T1000 (cell line): Measurements from ENCODE around the gene FRMD8.
"Not testable (repeated sequence)": the region's sequence is repeated elsewhere in the genome, so short reads cannot be mapped to it uniquely, and the experiment has no call there.

Experiments
- DNase-seq: peaks from one replicate; lab custom pipeline; 2025; ENCODE audit warnings: mixed read lengths; lab: John Stamatoyannopoulos, UW

Gene FRMD8

DNA sequence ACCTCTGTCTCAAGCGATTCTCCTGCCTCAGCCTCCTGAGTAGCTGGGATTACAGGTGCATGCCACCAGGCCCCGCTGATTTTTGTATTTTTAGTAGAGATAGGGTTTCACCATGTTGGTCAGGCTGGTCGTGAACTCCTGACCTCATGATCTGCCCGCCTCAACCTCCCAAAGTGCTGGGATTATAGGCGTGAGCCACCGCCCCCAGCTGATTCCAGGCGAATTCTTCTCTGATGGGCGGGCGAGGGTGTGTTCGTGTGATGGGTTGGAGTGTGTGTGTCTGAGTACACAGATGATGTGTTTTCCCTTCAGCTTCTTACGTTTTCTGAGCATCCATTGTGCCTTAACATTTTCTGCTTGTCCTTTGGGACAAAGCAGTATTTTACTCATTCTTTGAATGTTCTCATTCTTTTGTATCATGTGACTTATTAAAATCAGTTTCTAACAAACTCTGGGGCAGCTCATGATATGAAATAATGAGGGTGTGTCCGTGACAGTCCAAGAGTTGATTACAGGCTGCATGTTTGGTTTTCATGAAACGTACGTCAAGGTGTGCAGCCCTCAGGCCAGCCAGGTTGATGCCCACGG, 26.7 kb downstream of the FRMD8 start:
- not testable (repeated sequence) for DNase-seq

DNA sequence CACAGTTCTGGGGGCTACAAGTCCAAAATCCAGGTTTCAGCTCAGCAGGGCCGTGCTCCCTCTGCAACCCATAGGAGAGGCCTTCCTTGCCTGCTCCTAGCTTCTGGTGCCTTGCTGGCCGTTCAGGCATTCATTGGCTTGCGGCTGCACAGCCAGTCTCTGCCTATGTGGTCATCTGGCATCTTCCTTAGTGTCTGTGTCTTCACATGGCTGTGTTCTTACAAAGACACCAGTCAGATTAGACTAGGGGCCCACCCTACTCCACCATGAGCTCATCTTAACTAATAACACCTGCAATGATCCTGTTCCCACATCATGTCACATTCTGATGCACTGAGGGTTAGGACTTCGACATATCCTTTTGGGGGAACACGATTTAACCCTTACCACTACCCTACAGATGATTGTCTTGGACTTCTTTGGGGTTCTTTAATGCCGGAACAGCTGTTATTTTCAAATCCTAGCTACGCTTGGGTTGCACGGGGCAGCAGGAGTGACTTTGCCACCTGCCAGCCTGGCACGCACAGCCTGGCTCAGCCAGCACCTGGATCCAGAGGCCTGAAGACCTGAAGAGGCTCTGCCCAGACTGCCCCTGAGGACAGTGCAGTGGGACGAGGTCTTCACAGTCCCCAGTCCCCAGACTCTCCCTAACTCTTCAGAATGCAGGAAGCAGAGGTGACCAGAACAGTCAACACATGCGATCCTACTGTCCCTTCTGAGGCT, 28.5 kb downstream of the FRMD8 start:
- DNase-seq: no peak

DNA sequence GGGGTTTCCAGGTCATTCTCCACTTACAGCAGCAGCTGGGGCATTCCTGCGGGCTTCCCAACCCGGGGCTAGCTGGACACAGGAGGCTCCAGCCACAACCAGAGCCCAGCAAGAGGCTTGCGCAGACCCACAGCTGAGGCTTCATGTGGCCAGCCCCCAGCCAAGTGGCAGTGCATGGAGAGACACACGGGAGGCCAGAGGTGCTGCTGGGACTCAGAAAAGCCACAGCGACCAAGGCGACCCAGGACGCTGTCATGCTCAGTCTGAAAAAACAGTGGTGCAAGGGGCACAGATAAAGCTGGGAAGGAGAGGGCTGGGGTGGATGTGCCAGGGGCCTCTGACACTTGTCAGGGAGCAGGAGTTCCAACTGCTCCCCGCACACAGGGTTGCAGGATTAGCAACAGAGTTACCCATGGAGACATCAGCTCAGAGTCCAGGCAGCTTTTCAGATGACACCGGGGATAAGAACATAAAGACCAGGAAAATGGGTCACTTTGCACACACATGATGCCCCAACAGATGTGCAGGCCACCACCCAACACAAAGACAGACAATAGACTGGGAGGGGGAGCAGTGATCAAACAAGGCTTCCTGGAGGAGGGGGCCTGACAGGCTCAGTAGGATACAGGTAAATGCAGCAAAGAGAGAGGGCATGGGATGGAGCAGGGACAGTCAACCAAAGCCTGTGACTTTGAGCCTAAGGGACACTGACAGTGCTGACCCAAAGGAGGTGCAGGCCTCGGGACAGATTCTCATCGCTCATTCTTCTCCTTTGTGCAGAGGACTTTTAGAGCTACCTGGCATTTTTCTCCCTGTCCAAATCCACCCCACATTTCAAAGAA, 29.3 kb downstream of the FRMD8 start:
- no peak for DNase-seq

DNA sequence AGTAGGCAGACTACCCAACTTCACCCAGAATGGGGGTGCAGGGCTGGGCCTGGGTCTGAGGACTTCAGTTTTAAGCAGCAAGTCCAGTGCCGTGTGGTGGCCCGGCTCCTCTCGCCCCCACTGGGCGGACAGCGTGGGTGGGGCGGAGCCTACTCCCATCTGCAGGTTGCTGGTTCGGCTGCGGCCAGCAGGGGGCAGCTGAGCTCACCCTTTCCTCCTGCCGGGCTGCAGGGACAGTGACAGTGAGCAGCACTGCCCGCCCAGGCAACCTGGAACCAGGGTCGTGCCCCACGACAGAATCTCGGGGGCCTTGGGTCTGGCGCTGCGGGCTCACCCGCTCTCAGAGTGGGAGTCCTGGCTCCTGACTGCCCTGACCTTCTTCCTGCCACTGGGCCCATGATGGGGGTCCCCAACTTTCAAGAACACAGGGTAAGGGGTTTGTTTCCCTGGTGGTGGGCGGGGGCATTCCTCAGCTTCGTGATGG, 29.9 kb downstream of the FRMD8 start:
- peak; percentile 84 for DNase-seq

- no peak for DNase-seq
Observed at GRCh38 chr11:65416841-65417701, 30.6 kb downstream of the FRMD8 start.

GRCh38 chr11:65417702-65418430, 31.4 kb downstream of the FRMD8 start:
- DNase-seq: no peak

DNA sequence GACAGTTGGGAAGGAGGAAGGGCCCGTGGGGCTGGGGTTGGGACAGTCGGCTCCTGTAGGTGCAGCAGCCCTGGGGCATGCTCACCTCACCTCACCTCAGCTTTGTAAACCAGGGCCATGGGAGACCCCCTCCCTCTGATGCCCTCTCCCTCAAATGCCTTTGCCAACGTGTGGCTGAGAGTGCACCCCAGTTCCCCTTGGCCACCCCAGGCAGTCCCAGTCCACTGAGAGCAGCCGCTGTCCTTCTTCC, 31.9 kb downstream of the FRMD8 start:
- no peak for DNase-seq

- peak; percentile 95 for DNase-seq
Observed at GRCh38 chr11:65418681-65419459, 32.4 kb downstream of the FRMD8 start.

DNA sequence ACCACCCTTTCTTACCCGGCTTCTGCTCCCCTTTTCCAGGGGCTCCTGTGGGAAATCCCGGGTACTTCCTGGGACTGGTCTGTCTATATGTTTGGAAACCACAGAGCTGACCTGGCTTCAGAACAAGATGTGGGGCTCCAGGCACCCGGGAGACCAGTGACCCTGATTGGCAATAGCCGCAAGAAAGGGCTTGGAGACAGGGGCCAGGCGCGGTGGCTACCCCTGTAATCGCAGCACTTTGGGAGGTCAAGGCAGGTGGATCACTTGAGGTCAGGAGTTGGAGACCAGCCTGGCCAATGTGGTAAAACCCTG, 33.0 kb downstream of the FRMD8 start:
- no peak for DNase-seq

DNA sequence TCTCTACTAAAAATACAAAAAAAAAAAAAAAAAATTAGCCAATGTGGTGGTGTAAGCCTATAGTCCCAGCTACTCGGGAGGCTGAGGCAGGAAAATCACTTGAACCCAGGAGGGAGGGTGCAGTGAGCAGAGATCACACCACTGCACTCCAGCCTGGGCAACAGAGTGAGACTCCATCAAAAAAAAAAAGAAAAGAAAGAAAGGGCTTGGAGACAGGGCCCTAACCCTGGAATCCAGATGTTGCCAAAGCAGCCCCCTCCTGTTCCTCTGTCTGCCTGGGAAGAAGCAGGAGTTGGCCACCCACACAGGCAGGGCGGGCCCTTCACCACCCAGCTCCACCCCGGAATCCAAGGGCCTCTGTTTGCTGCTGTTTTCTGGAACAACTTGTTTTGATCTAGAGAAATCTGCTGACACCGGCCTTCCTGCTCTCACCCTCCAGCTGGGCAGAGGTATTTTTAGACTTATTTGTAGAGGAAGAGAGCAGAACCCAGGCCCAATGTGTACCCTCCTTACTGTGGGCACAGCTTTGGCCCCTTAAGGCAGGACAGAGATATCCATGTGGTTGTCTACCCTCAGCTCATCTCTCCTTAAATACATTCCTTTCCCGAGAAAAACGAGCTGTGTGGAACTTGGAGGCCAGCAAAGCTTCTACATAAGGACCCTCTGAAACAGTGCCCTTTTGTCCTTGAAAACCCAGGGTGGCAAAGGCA, 33.5 kb downstream of the FRMD8 start:
- no peak for DNase-seq

- no peak for DNase-seq
Observed at GRCh38 chr11:65420506-65420905, 34.1 kb downstream of the FRMD8 start.

DNA sequence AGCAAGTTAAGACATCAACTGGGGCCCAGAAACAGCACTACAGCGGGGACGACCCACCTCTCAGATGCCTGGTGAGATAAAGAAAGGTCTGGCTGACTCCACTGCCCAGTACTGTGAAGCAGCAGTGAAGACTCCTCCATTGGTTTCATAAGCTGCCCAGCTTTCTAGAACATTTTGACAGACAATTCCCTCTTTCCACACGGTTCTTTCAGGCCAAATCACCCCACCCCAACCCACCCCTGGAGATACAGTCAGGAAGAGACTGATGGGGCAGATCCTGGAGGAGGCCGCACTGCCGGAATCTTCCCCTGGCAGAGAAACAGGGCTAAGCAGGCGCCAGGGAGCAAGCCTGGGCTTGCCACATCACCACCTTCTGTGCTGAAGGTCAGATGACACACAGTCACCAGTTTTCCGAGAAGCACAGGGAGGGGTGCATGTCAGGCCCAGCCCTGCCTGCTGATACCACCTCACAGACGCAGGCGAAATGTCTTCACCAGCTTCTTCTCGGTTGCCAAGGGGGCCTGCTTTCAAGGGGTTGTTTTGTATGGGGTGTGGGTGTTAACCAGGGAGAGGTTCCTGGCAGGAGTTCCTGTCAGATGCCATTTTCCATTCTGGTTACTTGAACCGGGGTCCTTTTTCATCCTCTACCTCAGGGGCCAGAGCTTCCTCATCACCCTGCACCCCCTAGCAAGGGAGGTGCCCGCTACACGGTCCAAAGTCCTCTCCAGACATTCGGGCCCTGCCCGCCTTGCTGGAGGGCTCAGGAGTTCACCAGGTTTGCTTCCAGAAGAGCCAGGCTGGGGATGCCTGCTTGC, 34.7 kb downstream of the FRMD8 start:
- peak; percentile 82 for DNase-seq

DNA sequence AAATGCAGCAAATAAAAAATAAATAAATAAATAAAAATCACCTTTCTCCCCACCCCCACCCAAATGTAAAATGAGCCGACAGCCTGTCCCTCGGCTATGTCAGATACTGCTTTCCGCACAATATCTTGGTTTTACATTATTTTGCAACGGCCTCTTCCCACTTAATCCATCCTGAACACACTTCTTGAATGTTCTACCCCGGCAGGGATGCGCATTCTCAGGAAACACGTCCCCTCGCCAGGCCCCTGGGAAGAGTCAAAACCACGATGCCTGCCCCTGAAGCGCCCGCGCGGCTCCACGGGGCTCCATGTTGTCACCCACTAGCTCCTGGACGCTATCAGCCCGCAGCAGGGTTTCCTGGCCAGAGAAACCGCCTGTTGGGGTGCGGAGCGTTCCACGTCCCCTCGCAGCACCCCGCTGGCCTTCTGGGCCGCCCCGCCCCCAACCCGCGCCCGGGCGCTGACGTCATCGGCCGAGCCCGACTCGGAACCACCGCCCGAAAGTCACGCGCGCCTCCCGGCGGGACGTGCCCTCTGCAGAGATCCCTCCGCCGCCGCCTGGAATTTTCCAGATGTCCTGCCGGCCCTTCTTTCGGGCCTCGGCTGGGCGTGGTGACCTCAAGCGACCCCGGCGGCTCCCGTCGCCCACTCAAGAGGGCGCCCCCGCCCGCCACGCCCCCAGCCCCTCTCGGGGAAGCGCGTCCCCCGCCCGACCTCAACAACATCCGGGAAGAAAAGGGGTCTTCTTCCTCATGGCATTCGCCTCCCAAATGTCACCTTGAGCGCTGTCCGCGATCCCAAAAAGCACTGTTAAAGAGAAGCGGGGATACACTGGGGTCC, 35.6 kb downstream of the FRMD8 start:
- peak; percentile 95 for DNase-seq

- peak; percentile 96 for DNase-seq
Observed at GRCh38 chr11:65422633-65423515, 36.4 kb downstream of the FRMD8 start, which contains the start of gene NEAT1. Gene NEAT1, plus strand, starts transcription at chr11:65422798.

DNA sequence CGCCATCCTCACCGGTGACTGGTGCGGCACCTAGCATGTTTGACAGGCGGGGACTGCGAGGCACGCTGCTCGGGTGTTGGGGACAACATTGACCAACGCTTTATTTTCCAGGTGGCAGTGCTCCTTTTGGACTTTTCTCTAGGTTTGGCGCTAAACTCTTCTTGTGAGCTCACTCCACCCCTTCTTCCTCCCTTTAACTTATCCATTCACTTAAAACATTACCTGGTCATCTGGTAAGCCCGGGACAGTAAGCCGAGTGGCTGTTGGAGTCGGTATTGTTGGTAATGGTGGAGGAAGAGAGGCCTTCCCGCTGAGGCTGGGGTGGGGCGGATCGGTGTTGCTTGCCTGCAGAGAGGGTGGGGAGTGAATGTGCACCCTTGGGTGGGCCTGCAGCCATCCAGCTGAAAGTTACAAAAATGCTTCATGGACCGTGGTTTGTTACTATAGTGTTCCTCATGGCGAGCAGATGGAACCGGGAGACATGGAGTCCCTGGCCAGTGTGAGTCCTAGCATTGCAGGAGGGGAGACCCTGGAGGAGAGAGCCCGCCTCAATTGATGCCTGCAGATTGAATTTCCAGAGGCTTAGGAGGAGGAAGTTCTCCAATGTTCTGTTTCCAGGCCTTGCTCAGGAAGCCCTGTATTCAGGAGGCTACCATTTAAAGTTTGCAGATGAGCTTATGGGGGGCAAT, 37.2 kb downstream of the FRMD8 start:
- no peak for DNase-seq

DNA sequence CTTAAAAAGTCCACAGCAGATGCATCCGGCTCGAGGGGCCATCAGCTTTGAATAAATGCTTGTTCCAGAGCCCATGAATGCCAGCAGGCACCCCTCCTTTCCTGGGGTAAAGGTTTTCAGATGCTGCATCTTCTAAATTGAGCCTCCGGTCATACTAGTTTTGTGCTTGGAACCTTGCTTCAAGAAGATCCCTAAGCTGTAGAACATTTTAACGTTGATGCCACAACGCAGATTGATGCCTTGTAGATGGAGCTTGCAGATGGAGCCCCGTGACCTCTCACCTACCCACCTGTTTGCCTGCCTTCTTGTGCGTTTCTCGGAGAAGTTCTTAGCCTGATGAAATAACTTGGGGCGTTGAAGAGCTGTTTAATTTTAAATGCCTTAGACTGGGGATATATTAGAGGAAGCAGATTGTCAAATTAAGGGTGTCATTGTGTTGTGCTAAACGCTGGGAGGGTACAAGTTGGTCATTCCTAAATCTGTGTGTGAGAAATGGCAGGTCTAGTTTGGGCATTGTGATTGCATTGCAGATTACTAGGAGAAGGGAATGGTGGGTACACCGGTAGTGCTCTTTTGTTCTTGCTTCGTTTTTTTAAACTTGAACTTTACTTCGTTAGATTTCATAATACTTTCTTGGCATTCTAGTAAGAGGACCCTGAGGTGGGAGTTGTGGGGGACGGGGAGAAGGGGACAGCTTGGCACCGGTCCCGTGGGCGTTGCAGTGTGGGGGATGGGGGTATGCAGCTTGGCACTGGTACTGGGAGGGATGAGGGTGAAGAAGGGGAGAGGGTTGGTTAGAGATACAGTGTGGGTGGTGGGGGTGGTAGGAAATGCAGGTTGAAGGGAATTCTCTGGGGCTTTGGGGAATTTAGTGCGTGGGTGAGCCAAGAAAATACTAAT, 38.0 kb downstream of the FRMD8 start:
- no peak for DNase-seq
